KOPT-K1 (cell line): ENCODE measurements around the gene RPP40.

Experiments
- H3K27ac ChIP-seq: fragments of 200-600 bp; sonication (generic); 2 replicates; pipeline ENCODE4 v1.5.1; 2016; ENCODE audit warnings: antibody characterized with exemption, mild to moderate bottlenecking, low read depth, low read length; ENCODE audit not compliant: poor library complexity, severe bottlenecking
- H3K36me3 ChIP-seq: fragments of 200-600 bp; sonication (generic); 2 replicates; pipeline ENCODE4 v1.5.1; 2017; ENCODE audit warnings: antibody characterized with exemption, mild to moderate bottlenecking, low read length, moderate library complexity; ENCODE audit not compliant: insufficient read depth
- H3K9me3 ChIP-seq: fragments of 200-600 bp; sonication (generic); 2 replicates; pipeline ENCODE4 v1.5.1; 2017; ENCODE audit warnings: antibody characterized with exemption, low read length, mild to moderate bottlenecking; ENCODE audit not compliant: insufficient read depth, poor library complexity, severe bottlenecking

Gene RPP40

GRCh38 chr6:4948781-4949450 is 54.9 kb downstream of the RPP40 start:
- Histone ChIP-seq H3K9me3 (no peaks in the 10 kb centered on the region), H3K36me3 (peaks cover 47% of the 10 kb centered on the region; the same call in 1 of the 2 replicates), H3K27ac (no peak overlapping the region)

- Histone ChIP-seq H3K9me3 (no peaks in the 10 kb centered on the region), H3K27ac (no peak overlapping the region), H3K36me3 (peaks cover 50% of the 10 kb centered on the region; the same call in 1 of the 2 replicates)
Measured at GRCh38 chr6:4947716-4948115, 56.1 kb downstream of the RPP40 start.

GRCh38 chr6:4946521-4946920 is 57.3 kb downstream of the RPP40 start:
- H3K9me3 ChIP-seq = no peaks in the 10 kb centered on the region
- no peak overlapping the region for H3K27ac ChIP-seq
- peaks cover 45% of the 10 kb centered on the region; the same call in 1 of the 2 replicates for H3K36me3 ChIP-seq
